Ovary (tissue), 9 donors: ENCODE data around the gene SECISBP2L. TPM values are rescaled to one million over a fixed set of nuclear protein-coding genes. Genes with fewer than 3 reads are reported as not detected.

Experiments
- DNase-seq, 5 donors: peaks; one replicate each; pipeline ENCODE4 v3.0.0-alpha.2; 2019 to 2020
- H3K27ac ChIP-seq, 2 donors: fragments of 200-600 bp; one replicate each; pipeline versions ENCODE4 v1.5.1 to v1.8.0; 2019 to 2022
- H3K27me3 ChIP-seq: fragments of 200-600 bp; one replicate; pipeline ENCODE4 v1.8.0; 2022
- H3K36me3 ChIP-seq: fragments of 200-600 bp; sonication (generic); one replicate; pipeline ENCODE4 v1.5.1; 2019
- H3K4me1 ChIP-seq: one replicate; pipeline ENCODE4 v1.8.1; 2013; ENCODE audit warnings: mild to moderate bottlenecking, moderate library complexity; ENCODE audit not compliant: insufficient read depth
- H3K4me3 ChIP-seq: fragments of 200-600 bp; sonication (generic); one replicate; pipeline ENCODE4 v1.5.1; 2017
- H3K9me3 ChIP-seq, 2 donors: fragments of 200-600 bp in 1 of 2; sonication (generic) in 1 of 2; one replicate each; pipeline versions ENCODE4 v1.5.1 to v1.8.1; 2013 to 2019; ENCODE audit warnings: mild to moderate bottlenecking in 1 of 2, moderate library complexity in 1 of 2
- CTCF ChIP-seq, 3 donors: fragments of 450-650 bp in 2 of 3; fragments of 200-600 bp in 1 of 3; IDR thresholded peaks; one replicate each; pipeline versions ENCODE4 v1.5.1 to v1.8.0; 2016 to 2022; ENCODE audit warnings: antibody characterized with exemption in 3 of 3, mild to moderate bottlenecking in 1 of 3
- EP300 ChIP-seq: sonication (generic); formaldehyde crosslinking; IDR thresholded peaks from one replicate; pipeline ENCODE4 v1.6.1; 2017; ENCODE audit warnings: antibody characterized with exemption
- POLR2A ChIP-seq: fragments of 450-650 bp; IDR thresholded peaks from one replicate; pipeline ENCODE4 v1.6.1; 2017; ENCODE audit warnings: antibody characterized with exemption, mild to moderate bottlenecking, moderate library complexity
- WGBS, 3 donors: extraction: QIAGEN DNeasy Blood & Tissue Kit in 1 of 3; methylation state at CpG; one replicate each; pipeline versions ENCODE4 v1.1.5 to v1.1.7; 2013 to 2017; 5-methylcytosine and 5-hydroxymethylcytosine counted together
- intact Hi-C, 4 donors: fragments of 100-400 bp; cut with DNase I; formaldehyde crosslinking; loops; one replicate each; pipeline versions ENCODE4 v1.11.0 to v1.15.1; 2022 to 2023
- polyA plus RNA-seq, 2 donors: library from polyadenylated mRNA; stranded (reverse); fragments of 200-250 nt in 1 of 2; fragments of 350-450 nt in 1 of 2; fragmentation: Illumina TruSeq in 1 of 2; extraction: RNeasy Lipid Tissue Mini Kit (QIAGEN cat#74804) in 1 of 2; gene quantifications; one replicate each; pipeline ENCODE4 v1.2.3, GENCODE V29; 2013 to 2014
- total RNA-seq, 7 donors: library from RNA; depleted of rRNA in 2 of 7; stranded (reverse); fragments of >200 nt in 2 of 7; fragmentation: NEBNext Ultra II Directional in 3 of 7; extraction: Animal tissue kit (Norgen Biotek cat#: 25700) in 3 of 7; gene quantifications; one replicate each; pipeline versions ENCODE4 v1.1.0 to v1.2.4, GENCODE V29; 2016 to 2023
- donor health status: DM: no; HTN: no; CAD: no; lungs with moderate emphysema.
- donor health status: DM: no; HTN: no; CAD: no.
- donor health status: Bipolar disorder and iron deficiency.
- donor health status: DM: yes; HTN: yes; CAD: no.
- donor health status: DM: no; HTN: no; CAD: no.
- donor health status: DM: yes; HTN: yes; CAD: no.

Gene SECISBP2L
- total and polyA plus RNA-seq, 9 donors: 13.1 to 47.0 (median 37.9) TPM

- intact Hi-C loops: no loop called here
- Histone ChIP-seq H3K27ac (no peak overlapping the region), H3K27me3 (no peaks in the 10 kb centered on the region), H3K36me3 (no peaks in the 10 kb centered on the region), H3K4me1 (peaks cover 3% of the 10 kb centered on the region), H3K9me3 (no peaks in the 10 kb centered on the region), H3K4me3 (no peak overlapping the region)
- TF ChIP-seq EP300 (no peak), CTCF (IDR thresholded peaks at IDR 0.05) (no peak), POLR2A (no peak)
- no peak for DNase-seq
- 89 to 92% (median 90%) methylated on average over 3 of the region's 3 CpGs for WGBS, 3 donors
Measured at GRCh38 chr15:49036650-49037545, 9.3 kb downstream of the SECISBP2L start.

- WGBS, 3 donors: 75 to 92% (median 88%) methylated on average over 2 of the region's 2 CpGs
- Histone ChIP-seq H3K9me3 (no peaks in the 10 kb centered on the region), H3K4me1 (peaks cover 3% of the 10 kb centered on the region), H3K27me3 (no peaks in the 10 kb centered on the region), H3K36me3 (no peaks in the 10 kb centered on the region), H3K4me3 (no peak overlapping the region), H3K27ac (no peak overlapping the region)
- no peak for DNase-seq
- intact Hi-C loops: no loop called here
- TF ChIP-seq POLR2A (no peak), EP300 (no peak), CTCF (IDR thresholded peaks at IDR 0.05) (no peak)
Measured at GRCh38 chr15:49035825-49036224, 10.4 kb downstream of the SECISBP2L start.

GRCh38 chr15:49032601-49033145 is 13.6 kb downstream of the SECISBP2L start:
- no peaks in the 10 kb centered on the region for H3K27me3 ChIP-seq
- 87 to 91% (median 89%) methylated on average over 5 of the region's 5 CpGs for WGBS, 3 donors
- no peaks in the 10 kb centered on the region for H3K36me3 ChIP-seq
- no peak for DNase-seq
- H3K4me3 ChIP-seq: no peak overlapping the region
- TF ChIP-seq POLR2A (no peak), CTCF (IDR thresholded peaks at IDR 0.05) (no peak), EP300 (no peak)
- intact Hi-C loops: no loop called here
- H3K27ac ChIP-seq: no peak overlapping the region
- H3K4me1 ChIP-seq: peaks cover 3% of the 10 kb centered on the region
- H3K9me3 ChIP-seq: no peaks in the 10 kb centered on the region

- Histone ChIP-seq H3K4me1 (peaks cover 3% of the 10 kb centered on the region), H3K4me3 (no peak overlapping the region), H3K36me3 (no peaks in the 10 kb centered on the region), H3K27me3 (no peaks in the 10 kb centered on the region), H3K9me3 (no peaks in the 10 kb centered on the region), H3K27ac (no peak overlapping the region)
- intact Hi-C loops: no loop called here
- no peak for TF ChIP-seq CTCF (IDR thresholded peaks at IDR 0.05)
- TF ChIP-seq EP300: no peak
- no peak for DNase-seq
- 92 to 95% (median 95%) methylated on average over 2 of the region's 2 CpGs for WGBS, 3 donors
Measured at GRCh38 chr15:49031804-49032203, 14.4 kb downstream of the SECISBP2L start.
